Progenitor cell of endocrine pancreas (in vitro differentiated cells): ENCODE results near the gene ALAS1. TPM values are rescaled to one million over a fixed set of nuclear protein-coding genes. Genes with fewer than 3 reads are reported as not detected.
"Not testable (repeated sequence)": the region's sequence is repeated elsewhere in the genome, so short reads cannot be mapped to it uniquely, and the experiment has no call there.

Experiments
- DNase-seq: peaks from one replicate; pipeline ENCODE4 v3.0.0; 2021; ENCODE audit warnings: low spot score; ENCODE audit not compliant: unreplicated experiment
- H3K27ac Mint-ChIP-seq: 2 replicates; pipeline ENCODE4 v1.8.0; 2021; ENCODE audit warnings: mild to moderate bottlenecking, moderate library complexity, mixed read lengths
- H3K27me3 Mint-ChIP-seq: 2 replicates; pipeline ENCODE4 v1.8.0; 2021; ENCODE audit warnings: mixed read lengths
- H3K36me3 Mint-ChIP-seq: 2 replicates; pipeline ENCODE4 v1.8.0; 2022; ENCODE audit warnings: mixed read lengths; ENCODE audit not compliant: insufficient read depth
- H3K4me1 Mint-ChIP-seq: 2 replicates; pipeline ENCODE4 v1.8.0; 2021; ENCODE audit warnings: low read depth, mixed read lengths
- H3K4me3 Mint-ChIP-seq: 2 replicates; pipeline ENCODE4 v1.8.0; 2021; ENCODE audit warnings: low read depth, mild to moderate bottlenecking, moderate library complexity, mixed read lengths
- H3K9me3 Mint-ChIP-seq: 2 replicates; pipeline ENCODE4 v1.8.0; 2021; ENCODE audit warnings: low read depth, mixed read lengths
- long read RNA-seq: library from polyadenylated mRNA; unstranded; transcript quantifications from one replicate; pipeline ENCODE4 v2.0.0, GENCODE V29; 2020
- total RNA-seq: library from RNA; stranded (reverse); gene quantifications from 2 replicates; pipeline ENCODE4 v1.2.1, GENCODE V29; 2021
- TF ChIP-seq, protein P1 (sequence below): fragments of 200-600 bp; sonication (generic); IDR thresholded peaks from one replicate; pipeline ENCODE4 v1.5.0; 2021; ENCODE audit warnings: antibody characterized with exemption, mild to moderate bottlenecking; ENCODE audit not compliant: unreplicated experiment

Gene ALAS1
- 29.5 and 32.2 TPM in 2 replicates for total RNA-seq
- long read RNA-seq, transcript ALAS1-204 (11 exons, 2,125 nt), result major isoform, 103 of 160 reads
- long read RNA-seq, transcript ALAS1-205 (12 exons, 2,356 nt), result minor isoform, 26 of 160 reads
- long read RNA-seq, transcript ALAS1-201 (11 exons, 2,212 nt), result minor isoform, 6 of 160 reads
- long read RNA-seq, partial matches to known transcripts, result 8 of 160 reads
- long read RNA-seq, other reads (novel, unspliced or antisense), result 13 of 160 reads

- Mint-ChIP-seq H3K27ac (peak within 1 kb of the TSS; percentile 91), H3K36me3 (peaks cover 5% of the 10 kb centered on the region), H3K27me3 (no peaks in the 10 kb centered on the region), H3K9me3 (no peaks in the 10 kb centered on the region), H3K4me3 (peak within 1 kb of the TSS; percentile 98), H3K4me1 (peaks cover 17% of the 10 kb centered on the region)
- peak; percentile 95 for DNase-seq
- TF ChIP-seq, protein P1, sequence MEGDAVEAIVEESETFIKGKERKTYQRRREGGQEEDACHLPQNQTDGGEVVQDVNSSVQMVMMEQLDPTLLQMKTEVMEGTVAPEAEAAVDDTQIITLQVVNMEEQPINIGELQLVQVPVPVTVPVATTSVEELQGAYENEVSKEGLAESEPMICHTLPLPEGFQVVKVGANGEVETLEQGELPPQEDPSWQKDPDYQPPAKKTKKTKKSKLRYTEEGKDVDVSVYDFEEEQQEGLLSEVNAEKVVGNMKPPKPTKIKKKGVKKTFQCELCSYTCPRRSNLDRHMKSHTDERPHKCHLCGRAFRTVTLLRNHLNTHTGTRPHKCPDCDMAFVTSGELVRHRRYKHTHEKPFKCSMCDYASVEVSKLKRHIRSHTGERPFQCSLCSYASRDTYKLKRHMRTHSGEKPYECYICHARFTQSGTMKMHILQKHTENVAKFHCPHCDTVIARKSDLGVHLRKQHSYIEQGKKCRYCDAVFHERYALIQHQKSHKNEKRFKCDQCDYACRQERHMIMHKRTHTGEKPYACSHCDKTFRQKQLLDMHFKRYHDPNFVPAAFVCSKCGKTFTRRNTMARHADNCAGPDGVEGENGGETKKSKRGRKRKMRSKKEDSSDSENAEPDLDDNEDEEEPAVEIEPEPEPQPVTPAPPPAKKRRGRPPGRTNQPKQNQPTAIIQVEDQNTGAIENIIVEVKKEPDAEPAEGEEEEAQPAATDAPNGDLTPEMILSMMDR, result peak; percentile 42
These were observed at the start of gene ALAS1 for GRCh38 chr3:52197842-52198625. Gene ALAS1, plus strand, starts transcription at chr3:52198160. Its CDS starts 1,082 bp downstream, at chr3:52199242.

GRCh38 chr3:52149021-52149420 is 48.9 kb upstream of the ALAS1 start:
- no peak overlapping the region for H3K27ac Mint-ChIP-seq
- TF ChIP-seq, protein P1, result no peak
- no peak for DNase-seq
- no peaks in the 10 kb centered on the region for H3K36me3 Mint-ChIP-seq
- H3K27me3 Mint-ChIP-seq, result no peaks in the 10 kb centered on the region
- no peaks in the 10 kb centered on the region for H3K9me3 Mint-ChIP-seq
- H3K4me1 Mint-ChIP-seq, result peaks cover 2% of the 10 kb centered on the region
- no peak overlapping the region for H3K4me3 Mint-ChIP-seq

DNA sequence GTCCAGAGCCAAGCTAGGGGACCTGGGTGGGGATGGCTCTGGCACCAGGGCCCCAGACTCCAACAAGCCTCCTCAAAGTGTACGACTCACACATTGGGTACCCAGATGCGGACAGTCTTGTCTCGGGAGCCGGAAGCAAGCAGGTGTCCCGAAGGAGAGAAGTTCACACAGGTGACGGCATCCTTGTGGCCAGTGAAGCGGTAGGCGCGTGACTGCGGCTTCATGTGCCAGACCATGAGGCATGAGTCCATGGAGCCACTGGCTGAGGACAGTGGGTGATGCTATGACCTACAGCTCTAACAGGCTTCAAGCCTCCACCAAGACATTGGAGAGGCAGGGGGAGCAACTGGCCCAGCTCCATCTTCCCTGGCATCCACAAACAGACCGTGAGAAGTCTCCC is 48.2 kb upstream of the ALAS1 start:
- H3K36me3 Mint-ChIP-seq, result no peaks in the 10 kb centered on the region
- H3K4me3 Mint-ChIP-seq, result no peak overlapping the region
- no peak for DNase-seq
- TF ChIP-seq, protein P1, result no peak
- H3K4me1 Mint-ChIP-seq, result peaks cover 2% of the 10 kb centered on the region
- H3K27me3 Mint-ChIP-seq, result no peaks in the 10 kb centered on the region
- no peak overlapping the region for H3K27ac Mint-ChIP-seq
- no peaks in the 10 kb centered on the region for H3K9me3 Mint-ChIP-seq

DNA sequence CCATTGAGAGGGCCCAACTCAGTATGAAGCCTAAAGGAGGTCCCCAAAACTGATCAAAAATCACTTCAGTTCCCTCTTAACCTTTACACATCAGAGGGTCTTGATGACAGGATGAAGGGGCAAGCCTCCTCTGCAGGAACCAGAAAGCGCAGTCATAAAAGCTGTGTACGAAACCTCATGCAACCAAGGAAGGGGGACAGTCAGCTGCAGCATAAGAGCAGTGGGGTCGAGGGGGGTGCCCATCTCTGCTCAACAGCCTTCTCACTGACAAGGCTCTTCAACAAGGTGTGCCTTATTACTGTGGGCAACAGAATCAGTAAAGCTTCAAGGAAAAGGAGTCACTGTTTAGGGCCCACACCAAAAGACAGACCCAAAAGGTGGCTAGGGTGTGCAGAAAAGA is 47.6 kb upstream of the ALAS1 start:
- no peak for DNase-seq
- H3K36me3 Mint-ChIP-seq, result no peaks in the 10 kb centered on the region
- no peaks in the 10 kb centered on the region for H3K9me3 Mint-ChIP-seq
- TF ChIP-seq, protein P1, result no peak
- H3K4me3 Mint-ChIP-seq, result no peak overlapping the region
- no peaks in the 10 kb centered on the region for H3K27me3 Mint-ChIP-seq
- H3K27ac Mint-ChIP-seq, result no peak overlapping the region
- H3K4me1 Mint-ChIP-seq, result peaks cover 5% of the 10 kb centered on the region

DNA sequence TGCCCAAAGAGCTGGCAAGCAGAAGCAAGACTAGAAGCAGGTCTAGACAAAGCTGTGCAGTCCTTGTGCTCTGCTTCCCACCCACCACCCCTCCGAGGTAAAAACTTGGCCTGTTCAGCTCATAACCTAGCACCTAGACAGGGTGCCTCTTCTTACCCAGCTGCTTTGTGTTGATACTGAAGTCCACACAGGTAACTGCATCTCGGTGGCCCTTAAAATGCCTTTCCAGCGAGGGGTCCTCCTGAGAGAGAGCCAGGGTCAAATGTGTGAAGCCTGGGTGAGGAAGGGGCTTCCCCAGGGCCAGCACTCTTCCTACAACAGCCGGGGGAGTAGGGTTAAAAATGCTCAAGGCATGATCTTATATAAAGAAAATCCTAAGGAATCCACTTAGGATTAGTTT is 47.1 kb upstream of the ALAS1 start:
- DNase-seq, result no peak
- Mint-ChIP-seq H3K36me3 (no peaks in the 10 kb centered on the region), H3K4me1 (peaks cover 5% of the 10 kb centered on the region), H3K4me3 (no peak overlapping the region), H3K27ac (no peak overlapping the region), H3K9me3 (no peaks in the 10 kb centered on the region), H3K27me3 (no peaks in the 10 kb centered on the region)
- TF ChIP-seq, protein P1, result no peak

DNA sequence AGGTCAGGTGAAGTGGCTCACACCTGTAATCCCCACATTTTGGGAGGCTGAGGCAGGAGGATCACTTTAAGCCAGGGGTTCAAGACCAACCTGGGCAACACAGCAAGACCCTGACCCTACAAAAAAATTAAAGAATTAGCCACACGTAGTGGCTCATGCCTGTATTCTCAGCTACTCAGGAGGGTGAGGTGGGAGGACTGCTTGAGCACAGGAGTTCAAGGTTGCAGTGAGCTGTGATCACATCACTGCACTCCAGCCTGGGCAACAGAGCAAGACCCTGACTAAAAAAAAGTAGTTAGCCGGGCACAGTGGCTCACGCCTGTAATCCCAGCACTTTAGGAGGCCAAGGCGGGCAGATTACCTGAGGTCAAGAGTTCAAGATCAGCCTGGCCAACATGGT is 46.0 kb upstream of the ALAS1 start:
- DNase-seq, H3K27ac Mint-ChIP-seq, H3K4me3 Mint-ChIP-seq, H3K4me1 Mint-ChIP-seq, H3K9me3 Mint-ChIP-seq, H3K36me3 Mint-ChIP-seq, H3K27me3 Mint-ChIP-seq: not testable (repeated sequence)
